Gastroesophageal sphincter (tissue), 4 donors: ENCODE measurements around the gene NEK7. TPM values are rescaled to one million over a fixed set of nuclear protein-coding genes. Genes with fewer than 3 reads are reported as not detected.

Experiments used
- ATAC-seq: fragments of 150-250 bp; one replicate; pipeline ENCODE4 v1.9.1; 2016; ENCODE audit warnings: mild to moderate bottlenecking, moderate library complexity
- H3K27ac ChIP-seq, 4 donors: fragments of 200-600 bp; sonication (generic) in 3 of 4; 1 replicate in 3 of 4; 2 replicates in 1 of 4; pipeline ENCODE4 v1.5.1; 2016 to 2019
- H3K27me3 ChIP-seq: fragments of 200-600 bp; sonication (generic); one replicate; pipeline ENCODE4 v1.5.1; 2019
- H3K36me3 ChIP-seq, 2 donors: fragments of 200-600 bp; sonication (generic); one replicate each; pipeline ENCODE4 v1.5.1; 2019; ENCODE audit warnings: control low read depth in 1 of 2
- H3K4me1 ChIP-seq, 3 donors: fragments of 200-600 bp; sonication (generic); 1 replicate in 2 of 3; 2 replicates in 1 of 3; pipeline ENCODE4 v1.5.1; 2016 to 2019; ENCODE audit warnings: control low read depth in 2 of 3
- H3K4me3 ChIP-seq, 2 donors: fragments of 200-600 bp; sonication (generic); one replicate each; pipeline ENCODE4 v1.5.1; 2019; ENCODE audit warnings: mild to moderate bottlenecking in 1 of 2, moderate library complexity in 1 of 2
- H3K9me3 ChIP-seq, 3 donors: fragments of 200-600 bp; sonication (generic); one replicate each; pipeline ENCODE4 v1.5.1; 2017 to 2019; ENCODE audit warnings: control low read depth in 2 of 3
- EP300 ChIP-seq: sonication (generic); formaldehyde crosslinking; IDR thresholded peaks from one replicate; pipeline ENCODE4 v1.6.1; 2017; ENCODE audit warnings: antibody characterized with exemption, mild to moderate bottlenecking
- POLR2A ChIP-seq, 2 donors: fragments of 450-650 bp; IDR thresholded peaks; one replicate each; pipeline ENCODE4 v1.6.1; 2017; ENCODE audit warnings: antibody characterized with exemption in 2 of 2, mild to moderate bottlenecking in 2 of 2, moderate library complexity in 1 of 2
- POLR2AphosphoS5 ChIP-seq: sonication (generic); formaldehyde crosslinking; IDR thresholded peaks from one replicate; pipeline ENCODE4 v1.6.1; 2017; ENCODE audit warnings: antibody characterized with exemption
- WGBS, 2 donors: methylation state at CpG; one replicate each; pipeline ENCODE4 v1.1.5; 2018; ENCODE audit warnings: low coverage in 1 of 2; 5-methylcytosine and 5-hydroxymethylcytosine counted together
- total RNA-seq, 4 donors: library from RNA; depleted of rRNA; stranded (reverse); fragments of >200 nt; gene quantifications; one replicate each; pipeline ENCODE4 v1.1.0, GENCODE V29; 2016
- TF ChIP-seq, protein P1 (sequence below), 4 experiments: fragments of 200-600 bp in 2 of 4; fragments of 450-650 bp in 2 of 4; sonication (generic) in 1 of 4; IDR thresholded peaks; one replicate each; pipeline ENCODE4 v1.5.1; 2017 to 2019; ENCODE audit warnings: antibody characterized with exemption in 4 of 4, mild to moderate bottlenecking in 2 of 4, moderate library complexity in 2 of 4

The NEK7 gene
- total RNA-seq, 4 donors from 2014 or later, result 114 to 250 (median 181) TPM

- ATAC-seq, result no peak
- WGBS, 2 donors, result 27 to 75% methylated on average over 1 of the region's 1 CpG
- Histone ChIP-seq H3K27ac (no peak overlapping the region), H3K36me3 (no peaks in the 10 kb centered on the region), H3K27me3 (no peaks in the 10 kb centered on the region), H3K4me1 (peaks cover 0 to 14% (median 0%) of the 10 kb centered on the region in 3 donors), H3K4me3 (no peak overlapping the region), H3K9me3 (no peaks in the 10 kb centered on the region)
- TF ChIP-seq EP300, result no peak
- TF ChIP-seq, protein P1, sequence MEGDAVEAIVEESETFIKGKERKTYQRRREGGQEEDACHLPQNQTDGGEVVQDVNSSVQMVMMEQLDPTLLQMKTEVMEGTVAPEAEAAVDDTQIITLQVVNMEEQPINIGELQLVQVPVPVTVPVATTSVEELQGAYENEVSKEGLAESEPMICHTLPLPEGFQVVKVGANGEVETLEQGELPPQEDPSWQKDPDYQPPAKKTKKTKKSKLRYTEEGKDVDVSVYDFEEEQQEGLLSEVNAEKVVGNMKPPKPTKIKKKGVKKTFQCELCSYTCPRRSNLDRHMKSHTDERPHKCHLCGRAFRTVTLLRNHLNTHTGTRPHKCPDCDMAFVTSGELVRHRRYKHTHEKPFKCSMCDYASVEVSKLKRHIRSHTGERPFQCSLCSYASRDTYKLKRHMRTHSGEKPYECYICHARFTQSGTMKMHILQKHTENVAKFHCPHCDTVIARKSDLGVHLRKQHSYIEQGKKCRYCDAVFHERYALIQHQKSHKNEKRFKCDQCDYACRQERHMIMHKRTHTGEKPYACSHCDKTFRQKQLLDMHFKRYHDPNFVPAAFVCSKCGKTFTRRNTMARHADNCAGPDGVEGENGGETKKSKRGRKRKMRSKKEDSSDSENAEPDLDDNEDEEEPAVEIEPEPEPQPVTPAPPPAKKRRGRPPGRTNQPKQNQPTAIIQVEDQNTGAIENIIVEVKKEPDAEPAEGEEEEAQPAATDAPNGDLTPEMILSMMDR (IDR thresholded peaks at IDR 0.05), result no peak
- no peak for TF ChIP-seq POLR2AphosphoS5
- no peak for TF ChIP-seq POLR2A (IDR thresholded peaks at IDR 0.05)
These were observed 96.9 kb downstream of the NEK7 start for GRCh38 chr1:198253668-198254067.

DNA sequence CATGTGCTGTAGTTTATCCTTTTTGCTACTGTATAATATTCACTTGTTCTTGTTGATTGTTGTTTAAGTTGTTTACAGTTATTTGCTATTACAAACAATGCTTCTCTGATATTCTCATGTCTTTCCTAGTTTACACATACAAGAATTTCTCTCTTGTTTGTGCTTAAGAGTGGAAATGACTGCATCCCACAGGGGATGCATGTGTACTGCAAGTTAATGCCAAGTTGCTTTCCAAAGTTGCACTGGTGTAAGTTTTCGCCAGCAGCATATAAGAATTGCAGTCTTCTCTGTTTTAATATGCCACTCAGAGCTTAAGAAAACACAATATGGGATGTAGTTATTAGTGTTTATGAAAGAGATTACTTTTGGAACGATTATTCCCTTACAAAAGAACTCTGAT is 97.7 kb downstream of the NEK7 start:
- no peak for ATAC-seq
- 51 to 71% methylated on average over 2 of the region's 2 CpGs for WGBS, 2 donors
- H3K36me3 ChIP-seq, result no peaks in the 10 kb centered on the region
- H3K9me3 ChIP-seq, result no peaks in the 10 kb centered on the region
- no peak overlapping the region for H3K4me3 ChIP-seq
- no peak overlapping the region for H3K27ac ChIP-seq
- H3K4me1 ChIP-seq, result peaks cover 0 to 14% (median 0%) of the 10 kb centered on the region in 3 donors
- H3K27me3 ChIP-seq, result no peaks in the 10 kb centered on the region
- TF ChIP-seq EP300 (no peak), POLR2AphosphoS5 (no peak), POLR2A (IDR thresholded peaks at IDR 0.05) (no peak)
- TF ChIP-seq, protein P1 (IDR thresholded peaks at IDR 0.05), result no peak

DNA sequence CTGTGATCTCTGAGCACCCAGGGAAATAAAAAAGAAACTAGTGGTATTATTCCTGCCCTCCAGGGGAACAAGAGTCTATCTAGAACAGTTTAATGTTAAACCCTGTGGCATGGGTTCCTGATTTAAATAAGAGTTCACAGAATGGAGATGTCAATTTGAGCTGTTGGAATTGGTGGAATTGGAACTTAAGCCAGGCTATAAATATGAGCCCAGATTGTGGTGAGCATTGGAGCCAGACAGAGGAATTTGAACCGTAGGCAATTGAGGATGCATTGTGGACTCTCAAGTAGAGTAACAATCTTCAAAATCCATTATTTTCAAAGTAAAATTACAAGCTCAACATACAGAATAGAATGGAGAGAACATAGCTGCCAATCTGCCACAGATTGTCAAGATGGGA is 98.2 kb downstream of the NEK7 start:
- Histone ChIP-seq H3K27me3 (no peaks in the 10 kb centered on the region), H3K4me3 (no peak overlapping the region), H3K4me1 (peaks cover 0 to 14% (median 0%) of the 10 kb centered on the region in 3 donors), H3K9me3 (no peaks in the 10 kb centered on the region), H3K27ac (no peak overlapping the region), H3K36me3 (no peaks in the 10 kb centered on the region)
- 82 to 88% methylated on average over 1 of the region's 1 CpG for WGBS, 2 donors
- ATAC-seq, result no peak
- TF ChIP-seq EP300 (no peak), POLR2A (IDR thresholded peaks at IDR 0.05) (no peak), POLR2AphosphoS5 (no peak)
- TF ChIP-seq, protein P1 (IDR thresholded peaks at IDR 0.05), result no peak

GRCh38 chr1:198255784-198256183 is 99.0 kb downstream of the NEK7 start:
- Histone ChIP-seq H3K4me3 (no peak overlapping the region), H3K27ac (no peak overlapping the region), H3K36me3 (no peaks in the 10 kb centered on the region), H3K27me3 (no peaks in the 10 kb centered on the region), H3K4me1 (peaks cover 0 to 14% (median 0%) of the 10 kb centered on the region in 3 donors), H3K9me3 (no peaks in the 10 kb centered on the region)
- 90 to 95% methylated on average over 1 of the region's 1 CpG for WGBS, 2 donors
- TF ChIP-seq, protein P1 (IDR thresholded peaks at IDR 0.05), result no peak
- TF ChIP-seq POLR2AphosphoS5, result no peak
- TF ChIP-seq POLR2A (IDR thresholded peaks at IDR 0.05), result no peak
- TF ChIP-seq EP300, result no peak
- ATAC-seq, result no peak

DNA sequence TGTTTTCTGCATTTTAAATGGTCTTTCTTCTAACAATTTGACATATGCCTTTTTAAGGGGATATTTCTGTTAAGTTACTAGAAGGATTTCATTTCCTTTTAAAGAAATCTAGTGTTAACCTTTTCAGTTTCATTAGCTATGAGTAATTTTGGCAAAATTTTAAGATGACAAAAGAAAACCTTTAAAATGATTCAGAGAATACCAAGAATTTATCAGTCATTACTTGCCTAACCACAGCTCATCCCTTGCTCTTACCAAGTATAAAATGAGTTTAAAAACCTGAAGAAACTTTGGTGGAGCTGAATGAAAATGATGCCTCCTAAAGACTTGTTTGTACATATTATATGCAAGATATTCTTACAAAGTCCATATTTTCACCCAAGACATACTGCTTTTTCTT is 101.7 kb downstream of the NEK7 start:
- H3K27me3 ChIP-seq, result no peaks in the 10 kb centered on the region
- no peaks in the 10 kb centered on the region for H3K36me3 ChIP-seq
- H3K27ac ChIP-seq, result no peak overlapping the region
- ATAC-seq, result no peak
- no peak overlapping the region for H3K4me3 ChIP-seq
- no peaks in the 10 kb centered on the region for H3K9me3 ChIP-seq
- H3K4me1 ChIP-seq, result peaks cover 0 to 15% (median 0%) of the 10 kb centered on the region in 3 donors
- TF ChIP-seq POLR2A (IDR thresholded peaks at IDR 0.05) (no peak), EP300 (no peak), POLR2AphosphoS5 (no peak)
- TF ChIP-seq, protein P1 (IDR thresholded peaks at IDR 0.05), result no peak
